SK-N-SH (cell line): ENCODE measurements around the gene NFE2L3.

ENCODE experiments used
- MAX ChIP-seq: IDR thresholded peaks from 2 replicates; pipeline ENCODE4 v1.4.0; 2012; ENCODE audit warnings: low read depth
- PBX3 ChIP-seq: IDR thresholded peaks from 2 replicates; pipeline ENCODE4; 2012
- RCOR1 ChIP-seq: fragments of 150-350 bp; IDR thresholded peaks from 2 replicates; pipeline ENCODE4 v1.6.1; 2017; ENCODE audit warnings: antibody characterized with exemption, low read length
- SIN3A ChIP-seq: IDR thresholded peaks from 2 replicates; pipeline ENCODE4 v1.6.1; 2012; ENCODE audit warnings: low read depth, mild to moderate bottlenecking, low read length, moderate library complexity, borderline replicate concordance

GRCh38 chr7:26179826-26180497 is 28.0 kb downstream of the NFE2L3 start:
- TF ChIP-seq PBX3 (no peak; the same call in 1 of the 2 replicates), RCOR1 (no peak), SIN3A (no peak), MAX (no peak)
